Upper lobe of left lung (tissue), 6 donors: ENCODE results near the gene CELSR1. TPM values are rescaled to one million over a fixed set of nuclear protein-coding genes. Genes with fewer than 3 reads are reported as not detected.

Source experiments
- ATAC-seq, 2 donors: fragments of 200-7000 bp; cut with Tn5 transposase; one replicate each; pipeline ENCODE4 v1.9.1; 2022; ENCODE audit warnings: mild to moderate bottlenecking in 2 of 2, moderate library complexity in 2 of 2; ENCODE audit not compliant: low FRiP score in 2 of 2
- DNase-seq, 2 donors: peaks; one replicate each; pipeline ENCODE4 v3.0.0-alpha.2; 2019 to 2020
- H3K27ac ChIP-seq, 4 donors: fragments of 200-600 bp; sonication (generic); one replicate each; pipeline ENCODE4 v1.5.1; 2016 to 2019
- H3K27me3 ChIP-seq, 4 donors: fragments of 200-600 bp; sonication (generic); one replicate each; pipeline ENCODE4 v1.5.1; 2017 to 2019
- H3K36me3 ChIP-seq, 4 donors: fragments of 200-600 bp; sonication (generic); one replicate each; pipeline ENCODE4 v1.5.1; 2016 to 2019
- H3K4me1 ChIP-seq, 4 donors: fragments of 200-600 bp; sonication (generic); one replicate each; pipeline ENCODE4 v1.5.1; 2018 to 2019
- H3K4me3 ChIP-seq, 4 donors: fragments of 200-600 bp; sonication (generic); one replicate each; pipeline ENCODE4 v1.5.1; 2017 to 2019; ENCODE audit warnings: mild to moderate bottlenecking in 2 of 4, moderate library complexity in 1 of 4
- H3K9me3 ChIP-seq, 4 donors: fragments of 200-600 bp; sonication (generic); one replicate each; pipeline ENCODE4 v1.5.1; 2018 to 2019
- CTCF ChIP-seq, 6 experiments: fragments of 450-650 bp in 4 of 6; fragments of 200-600 bp in 2 of 6; sonication (generic) in 2 of 6; IDR thresholded peaks; one replicate each; pipeline ENCODE4 v1.5.1; 2016 to 2019; ENCODE audit warnings: antibody characterized with exemption in 6 of 6
- EP300 ChIP-seq, 4 donors: sonication (generic); formaldehyde crosslinking; IDR thresholded peaks; one replicate each; pipeline ENCODE4 v1.5.1; 2017; ENCODE audit warnings: antibody characterized with exemption in 4 of 4, control low read depth in 2 of 4
- POLR2A ChIP-seq, 4 donors: fragments of 450-650 bp; IDR thresholded peaks; one replicate each; pipeline ENCODE4 v1.5.1; 2016 to 2017; ENCODE audit warnings: antibody characterized with exemption in 4 of 4, mild to moderate bottlenecking in 2 of 4
- POLR2AphosphoS5 ChIP-seq, 2 donors: sonication (generic); formaldehyde crosslinking; IDR thresholded peaks; one replicate each; pipeline ENCODE4 v1.5.1; 2017; ENCODE audit warnings: antibody characterized with exemption in 2 of 2
- WGBS, 2 donors: methylation state at CpG; one replicate each; pipeline ENCODE4 v1.1.5; 2017 to 2018; 5-methylcytosine and 5-hydroxymethylcytosine counted together
- total RNA-seq, 6 donors: library from RNA; depleted of rRNA in 4 of 6; stranded (reverse); fragments of >200 nt in 4 of 6; gene quantifications; one replicate each; pipeline versions ENCODE4 v1.1.0 to v1.2.1, GENCODE V29; 2016 to 2021
- donor health status: DM: no; HTN: no; CAD: no; lungs with moderate emphysema.
- donor health status: DM: no; HTN: yes; CAD: no; lungs with severe emphysema.

The CELSR1 gene
- total RNA-seq, 6 donors from 2014 or later: 45.1 to 145 (median 80.1) TPM

- no peaks in the 10 kb centered on the region for H3K27me3 ChIP-seq
- DNase-seq (peak in 1 of 2 donors; percentile 43), ATAC-seq (peak in 1 of 2 donors; percentile 20)
- no peak for TF ChIP-seq POLR2AphosphoS5 (IDR thresholded peaks at IDR 0.05)
- no peak for TF ChIP-seq EP300 (IDR thresholded peaks at IDR 0.05)
- no peak for TF ChIP-seq CTCF (IDR thresholded peaks at IDR 0.05)
- peak in 1 of 4 donors; percentile 26 for TF ChIP-seq POLR2A (IDR thresholded peaks at IDR 0.05)
- peaks cover 0 to 3% (median 0%) of the 10 kb centered on the region in 4 donors for H3K36me3 ChIP-seq
- peaks cover 0 to 6% (median 3%) of the 10 kb centered on the region in 4 donors for H3K9me3 ChIP-seq
- WGBS, 2 donors: 67 to 72% methylated on average over 19 to 29 of the region's 29 CpGs
- no peak overlapping the region for H3K4me3 ChIP-seq
- peaks cover 5 to 44% (median 18%) of the 10 kb centered on the region in 4 donors for H3K4me1 ChIP-seq
- H3K27ac ChIP-seq: peak overlapping the region; percentile 73 to 91 (median 83)
These were observed 158.1 kb downstream of the CELSR1 start for GRCh38 chr22:46379066-46379930.

GRCh38 chr22:46378426-46379065, 158.9 kb downstream of the CELSR1 start:
- H3K4me1 ChIP-seq: peaks cover 11 to 50% (median 25%) of the 10 kb centered on the region in 4 donors
- no peak for DNase-seq
- peaks cover 0 to 3% (median 0%) of the 10 kb centered on the region in 4 donors for H3K36me3 ChIP-seq
- no peaks in the 10 kb centered on the region for H3K27me3 ChIP-seq
- no peak for TF ChIP-seq CTCF (IDR thresholded peaks at IDR 0.05)
- no peak for TF ChIP-seq EP300 (IDR thresholded peaks at IDR 0.05)
- no peak for TF ChIP-seq POLR2A (IDR thresholded peaks at IDR 0.05)
- no peak for TF ChIP-seq POLR2AphosphoS5 (IDR thresholded peaks at IDR 0.05)
- peaks cover 0 to 6% (median 3%) of the 10 kb centered on the region in 4 donors for H3K9me3 ChIP-seq
- peak overlapping the region; percentile 73 to 91 (median 83) for H3K27ac ChIP-seq
- no peak for ATAC-seq
- no peak overlapping the region for H3K4me3 ChIP-seq
- WGBS, 2 donors: 67 to 76% methylated on average over 6 to 22 of the region's 22 CpGs

DNA sequence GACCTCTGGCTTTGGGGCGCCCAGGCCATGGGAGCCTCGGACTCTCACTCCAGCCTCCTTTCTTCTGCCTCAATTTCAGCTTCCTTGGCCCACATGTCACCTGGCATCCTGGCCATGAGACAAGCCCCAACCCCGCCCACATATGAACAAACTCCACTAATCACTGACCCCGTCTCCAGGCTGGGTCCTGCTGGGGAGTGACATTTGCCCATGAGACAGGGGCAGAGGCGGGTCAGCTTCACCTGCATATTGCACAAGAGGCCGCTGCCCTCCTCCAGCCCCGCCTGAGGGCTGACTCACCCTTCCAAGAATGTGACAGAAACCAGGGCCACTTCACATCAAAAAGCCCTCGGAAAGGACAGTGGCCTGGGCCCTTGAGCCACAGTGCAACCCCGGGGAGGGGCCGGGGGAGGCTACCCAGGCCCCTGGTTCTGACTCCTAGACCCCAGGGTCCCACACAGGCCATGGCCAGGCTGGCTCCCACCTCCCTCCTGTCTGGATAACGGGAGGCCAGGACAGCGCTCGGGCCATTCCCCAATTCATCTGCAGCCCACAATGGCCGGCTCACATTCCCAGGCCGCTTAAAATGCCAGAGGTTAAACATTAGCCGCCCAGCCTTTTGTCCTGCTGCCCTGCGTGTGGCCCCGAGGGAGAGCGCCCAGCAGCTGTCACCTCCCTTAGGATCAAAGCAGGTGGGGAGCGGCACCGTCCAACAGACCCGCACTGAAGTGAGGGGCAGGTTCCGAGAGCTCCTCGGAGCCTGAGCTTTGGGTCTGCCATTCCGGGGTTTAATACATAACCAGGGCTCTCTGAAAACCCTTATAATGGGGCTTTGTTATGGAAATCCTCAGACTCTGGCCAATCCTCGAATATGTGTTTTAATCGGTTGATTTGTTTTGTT, 159.6 kb downstream of the CELSR1 start:
- DNase-seq (peak in 1 of 2 donors; percentile 91), ATAC-seq (peak; percentile 65 to 89)
- Histone ChIP-seq H3K27me3 (no peaks in the 10 kb centered on the region), H3K9me3 (peaks cover 0 to 6% (median 3%) of the 10 kb centered on the region in 4 donors), H3K27ac (peak overlapping the region; percentile 73 to 91 (median 83)), H3K4me1 (peaks cover 11 to 50% (median 28%) of the 10 kb centered on the region in 4 donors), H3K4me3 (no peak overlapping the region), H3K36me3 (peaks cover 0 to 3% (median 1%) of the 10 kb centered on the region in 4 donors)
- WGBS, 2 donors: 64 to 73% methylated on average over 15 to 27 of the region's 27 CpGs
- TF ChIP-seq EP300 (IDR thresholded peaks at IDR 0.05): peak in 2 of 4 donors; percentile 21 to 84
- TF ChIP-seq POLR2AphosphoS5 (IDR thresholded peaks at IDR 0.05): peak; percentile 48 to 54
- TF ChIP-seq CTCF (IDR thresholded peaks at IDR 0.05): no peak
- TF ChIP-seq POLR2A (IDR thresholded peaks at IDR 0.05): no peak

GRCh38 chr22:46376908-46377524, 160.4 kb downstream of the CELSR1 start:
- Histone ChIP-seq H3K9me3 (peaks cover 0 to 6% (median 3%) of the 10 kb centered on the region in 4 donors), H3K4me1 (peaks cover 11 to 50% (median 28%) of the 10 kb centered on the region in 4 donors), H3K27me3 (no peaks in the 10 kb centered on the region), H3K36me3 (peaks cover 0 to 6% (median 1%) of the 10 kb centered on the region in 4 donors), H3K27ac (peak overlapping the region; percentile 28 to 91 (median 78)), H3K4me3 (no peak overlapping the region)
- ATAC-seq (peak; percentile 6 to 35), DNase-seq (peak in 1 of 2 donors; percentile 63)
- WGBS, 2 donors: 63 to 84% methylated on average over 15 to 19 of the region's 19 CpGs
- TF ChIP-seq POLR2A (IDR thresholded peaks at IDR 0.05) (no peak), CTCF (IDR thresholded peaks at IDR 0.05) (no peak)
